Measurements from ENCODE around the gene TMEM183A.

TMEM183A gene

GRCh38 chr1:203025686-203026030 lies 18.5 kb downstream of the TMEM183A start:
- Mint-ChIP-seq H3K27ac (no peak overlapping the region), H3K27me3 (ENCODE audit: low read depth, poor library complexity) (peaks cover 15% of the 10 kb centered on the region), H3K9me3 (peaks cover 10% of the 10 kb centered on the region), H3K4me1 (peaks cover 26% of the 10 kb centered on the region), H3K36me3 (ENCODE audit: low read depth) (peaks cover 47% of the 10 kb centered on the region), H3K4me3 (peak overlapping the region; percentile 68)
- no peak for TF ChIP-seq CTCF (IDR thresholded peaks at IDR 0.05)
- DNase-seq: no peak

GRCh38 chr1:203026031-203026665 lies 19.0 kb downstream of the TMEM183A start, which contains the start of gene PPFIA4:
TSS of gene PPFIA4 (plus strand) at chr1:203026491. CDS start at chr1:203039009, 12,518 bp downstream.
- Mint-ChIP-seq H3K27ac (no peak within 1 kb of the TSS), H3K36me3 (ENCODE audit: low read depth) (peaks cover 47% of the 10 kb centered on the region), H3K4me1 (peaks cover 26% of the 10 kb centered on the region), H3K4me3 (peak within 1 kb of the TSS; percentile 93), H3K27me3 (ENCODE audit: low read depth, poor library complexity) (peaks cover 15% of the 10 kb centered on the region), H3K9me3 (peaks cover 10% of the 10 kb centered on the region)
- DNase-seq: peak; percentile 93
- TF ChIP-seq CTCF (IDR thresholded peaks at IDR 0.05): no peak

- Mint-ChIP-seq H3K36me3 (ENCODE audit: low read depth) (peaks cover 39% of the 10 kb centered on the region), H3K27me3 (ENCODE audit: low read depth, poor library complexity) (peaks cover 19% of the 10 kb centered on the region), H3K9me3 (peaks cover 10% of the 10 kb centered on the region), H3K27ac (no peak overlapping the region), H3K4me3 (peak overlapping the region; percentile 93), H3K4me1 (peaks cover 34% of the 10 kb centered on the region)
- DNase-seq: no peak
- TF ChIP-seq CTCF (IDR thresholded peaks at IDR 0.05): peak; percentile 8
Observed at GRCh38 chr1:203026666-203027663, 19.8 kb downstream of the TMEM183A start.

DNA sequence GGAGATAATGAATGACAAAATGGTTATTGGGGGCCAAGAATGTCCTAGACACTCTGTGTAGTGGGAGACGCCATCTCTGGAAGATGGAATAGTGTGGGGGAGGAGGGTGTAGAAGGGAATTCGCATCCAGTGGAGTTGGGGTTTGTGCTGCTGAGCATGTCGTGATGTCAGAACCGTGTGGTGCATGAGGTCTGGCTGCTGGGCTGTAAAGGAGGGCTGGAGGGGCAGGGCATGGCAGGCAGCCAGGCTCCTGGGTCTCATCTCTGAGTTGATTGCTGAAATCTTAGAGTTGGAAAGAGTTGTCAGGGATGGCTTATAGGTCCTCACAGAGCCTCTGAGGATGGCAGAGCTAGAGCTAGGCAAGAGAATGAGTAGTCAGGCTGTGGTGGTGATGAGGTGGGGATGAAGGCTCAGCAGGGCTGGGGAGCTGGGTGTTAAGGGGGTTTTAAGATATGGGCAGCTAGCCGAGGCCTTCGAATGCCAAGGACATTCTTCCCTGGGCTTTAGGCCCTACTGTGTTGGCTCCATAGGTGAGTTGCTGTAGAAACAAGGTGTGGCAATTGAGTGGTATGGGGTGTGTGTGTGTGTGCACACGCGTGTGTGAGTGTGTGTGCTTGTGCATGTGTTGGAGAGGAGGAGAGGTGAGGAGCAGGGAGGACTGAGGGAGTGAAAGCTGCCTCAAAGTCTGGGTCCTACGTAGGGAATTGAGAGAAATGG lies 21.1 kb downstream of the TMEM183A start:
- no peak for DNase-seq
- peaks cover 19% of the 10 kb centered on the region for H3K27me3 Mint-ChIP-seq (ENCODE audit: low read depth, poor library complexity)
- H3K9me3 Mint-ChIP-seq: peaks cover 10% of the 10 kb centered on the region
- peaks cover 34% of the 10 kb centered on the region for H3K4me1 Mint-ChIP-seq
- H3K36me3 Mint-ChIP-seq (ENCODE audit: low read depth): peaks cover 34% of the 10 kb centered on the region
- H3K27ac Mint-ChIP-seq: no peak overlapping the region
- no peak for TF ChIP-seq CTCF (IDR thresholded peaks at IDR 0.05)
- peak overlapping the region; percentile 93 for H3K4me3 Mint-ChIP-seq

- H3K4me1 Mint-ChIP-seq: peaks cover 36% of the 10 kb centered on the region
- DNase-seq: no peak
- H3K4me3 Mint-ChIP-seq: peak overlapping the region; percentile 93
- H3K36me3 Mint-ChIP-seq (ENCODE audit: low read depth): peaks cover 28% of the 10 kb centered on the region
- peaks cover 19% of the 10 kb centered on the region for H3K27me3 Mint-ChIP-seq (ENCODE audit: low read depth, poor library complexity)
- no peak overlapping the region for H3K27ac Mint-ChIP-seq
- peaks cover 10% of the 10 kb centered on the region for H3K9me3 Mint-ChIP-seq
- TF ChIP-seq CTCF (IDR thresholded peaks at IDR 0.05): no peak
Observed at GRCh38 chr1:203028784-203029553, 21.8 kb downstream of the TMEM183A start.
